Large intestine (tissue), 3 donors: ENCODE results near the gene VAPB. TPM values are rescaled to one million over a fixed set of nuclear protein-coding genes. Genes with fewer than 3 reads are reported as not detected.
"Not testable (repeated sequence)": the region's sequence is repeated elsewhere in the genome, so short reads cannot be mapped to it uniquely, and the experiment has no call there.

Experiments
- DNase-seq, 2 donors: peaks; one replicate each; pipeline versions ENCODE4 v3.0.0 to v3.0.0-alpha.2; 2013
- H3K27ac ChIP-seq: one replicate; pipeline ENCODE4 v1.5.1; 2013; ENCODE audit warnings: low read length
- H3K27me3 ChIP-seq: 2 replicates; pipeline ENCODE4 v1.6.1; 2013; ENCODE audit warnings: low read length; ENCODE audit not compliant: control insufficient read depth, insufficient read depth
- H3K36me3 ChIP-seq: 2 replicates; pipeline ENCODE4 v1.6.1; 2013; ENCODE audit warnings: low read length; ENCODE audit not compliant: control insufficient read depth, insufficient read depth
- H3K4me1 ChIP-seq: one replicate; pipeline ENCODE4 v1.6.1; 2013; ENCODE audit warnings: low read length; ENCODE audit not compliant: control insufficient read depth, insufficient read depth
- H3K4me3 ChIP-seq: one replicate; pipeline ENCODE4 v1.5.1; 2013; ENCODE audit warnings: low read length
- H3K9me3 ChIP-seq: one replicate; pipeline ENCODE4 v1.6.1; 2013; ENCODE audit warnings: mild to moderate bottlenecking, low read depth, low read length, moderate library complexity; ENCODE audit not compliant: control insufficient read depth
- WGBS: methylation state at CpG from one replicate; pipeline ENCODE4 v1.1.5; 2013; ENCODE audit warnings: low lambda C conversion rate; ENCODE audit not compliant: insufficient coverage; 5-methylcytosine and 5-hydroxymethylcytosine counted together
- polyA plus RNA-seq: library from polyadenylated mRNA; unstranded; fragments of 120-200 nt; gene quantifications from one replicate; pipeline ENCODE4 v1.2.1, GENCODE V29; 2013

The VAPB gene
- polyA plus RNA-seq, 1 donor, result 39.2 TPM

DNA sequence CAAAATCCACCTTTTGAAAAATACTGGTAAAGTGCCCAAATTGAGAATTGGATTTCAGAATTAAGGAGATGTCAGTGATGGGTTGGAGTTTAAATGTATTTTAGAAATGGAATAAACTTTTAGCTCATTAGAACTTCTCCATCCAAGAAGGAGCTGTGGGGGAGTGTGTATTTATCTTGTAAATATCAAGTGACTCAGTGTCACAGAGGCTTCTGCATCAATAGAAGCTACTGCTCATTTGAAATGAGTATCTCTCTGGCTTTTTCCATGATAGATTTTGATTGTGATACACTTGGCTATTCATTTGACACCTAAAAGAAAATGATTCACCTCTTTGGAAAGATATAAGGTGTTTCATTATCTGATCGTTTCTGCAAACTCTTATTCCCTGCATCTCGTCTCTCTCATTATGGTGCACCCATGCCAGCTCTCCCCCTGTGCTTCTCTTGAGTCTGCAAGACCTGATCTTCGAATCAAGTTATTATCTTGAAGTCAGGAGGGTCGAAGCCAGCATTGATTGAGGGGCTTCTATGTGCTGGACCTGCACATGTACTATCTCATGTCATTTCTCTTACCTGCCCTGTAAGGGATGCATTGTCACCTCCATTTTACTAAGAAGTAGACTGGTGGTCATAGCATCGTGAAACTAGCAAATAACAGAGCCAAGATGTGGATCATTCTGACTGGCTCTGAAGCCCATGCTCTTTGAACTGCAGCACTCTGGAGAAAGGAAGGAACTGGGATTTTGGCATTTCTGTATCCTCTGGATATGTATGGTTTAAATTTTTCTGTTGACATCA is 30.1 kb downstream of the VAPB start:
- DNase-seq, result no peak
- H3K27ac ChIP-seq, result no peak overlapping the region
- H3K9me3 ChIP-seq, result peaks cover 8% of the 10 kb centered on the region
- WGBS, result no CpG with 5 or more reads among the region's 5 CpGs
- peaks cover 6% of the 10 kb centered on the region for H3K4me1 ChIP-seq
- H3K36me3 ChIP-seq, result peaks cover 27% of the 10 kb centered on the region
- no peaks in the 10 kb centered on the region for H3K27me3 ChIP-seq
- no peak overlapping the region for H3K4me3 ChIP-seq

DNA sequence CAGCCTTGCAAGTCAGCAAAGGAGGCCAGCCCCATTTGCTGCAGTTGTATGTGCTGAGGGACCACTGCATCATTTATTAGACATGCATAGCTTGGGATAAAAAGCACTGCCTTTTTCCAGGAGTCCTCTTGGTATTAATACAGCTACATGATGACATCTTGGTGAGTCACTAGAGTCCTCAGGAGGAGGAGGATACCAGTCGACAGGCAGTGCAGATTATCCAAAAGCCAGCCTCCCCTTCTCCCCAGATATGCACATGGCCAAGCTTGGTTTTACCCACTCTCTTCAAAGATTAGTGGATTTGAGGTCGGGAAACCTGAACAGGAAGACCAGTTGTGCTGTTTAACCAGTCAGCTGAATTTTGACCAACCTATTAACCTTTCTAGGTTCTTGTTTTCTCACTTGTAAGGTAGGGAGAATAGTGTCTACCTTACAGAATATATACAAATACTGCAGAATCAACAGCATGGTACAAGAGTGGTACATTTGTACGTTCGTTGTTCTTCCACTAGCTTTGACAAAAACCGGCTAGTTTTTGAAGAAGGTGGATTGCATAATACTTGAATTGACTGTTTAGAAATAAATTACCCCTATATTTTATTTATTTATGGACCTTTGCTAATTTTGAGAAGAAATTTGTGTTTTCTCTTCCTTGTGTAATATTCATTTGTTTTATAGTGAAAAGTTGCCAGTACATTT is 31.9 kb downstream of the VAPB start:
- H3K9me3 ChIP-seq, result no peaks in the 10 kb centered on the region
- H3K4me1 ChIP-seq, result peaks cover 7% of the 10 kb centered on the region
- H3K27ac ChIP-seq, result no peak overlapping the region
- H3K36me3 ChIP-seq, result peaks cover 27% of the 10 kb centered on the region
- no peak for DNase-seq
- 60% methylated on average over 1 of the region's 5 CpGs for WGBS
- no peak overlapping the region for H3K4me3 ChIP-seq
- H3K27me3 ChIP-seq, result no peaks in the 10 kb centered on the region

DNA sequence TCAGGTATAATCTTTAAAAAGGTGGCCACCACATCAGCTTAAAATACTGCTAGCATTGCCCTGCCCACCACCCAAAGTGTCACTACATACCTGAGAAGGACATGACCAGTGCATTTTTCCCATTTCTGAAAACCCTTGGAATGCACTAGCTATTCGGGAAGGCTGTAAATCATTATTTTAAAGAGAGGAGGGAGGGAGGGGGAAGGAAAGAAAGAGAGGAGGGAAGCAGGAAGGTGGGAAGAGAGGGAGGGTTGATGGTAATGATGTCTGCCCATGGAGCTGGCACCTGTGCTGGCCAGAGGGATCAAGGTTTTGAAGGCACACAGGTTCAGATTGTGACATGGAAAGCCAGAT is 32.4 kb downstream of the VAPB start:
- no peaks in the 10 kb centered on the region for H3K9me3 ChIP-seq
- no peak overlapping the region for H3K27ac ChIP-seq
- H3K4me1 ChIP-seq, result peaks cover 7% of the 10 kb centered on the region
- no peak for DNase-seq
- 40% methylated on average over 1 of the region's 1 CpG for WGBS
- H3K36me3 ChIP-seq, result peaks cover 27% of the 10 kb centered on the region
- H3K27me3 ChIP-seq, result no peaks in the 10 kb centered on the region
- no peak overlapping the region for H3K4me3 ChIP-seq

DNA sequence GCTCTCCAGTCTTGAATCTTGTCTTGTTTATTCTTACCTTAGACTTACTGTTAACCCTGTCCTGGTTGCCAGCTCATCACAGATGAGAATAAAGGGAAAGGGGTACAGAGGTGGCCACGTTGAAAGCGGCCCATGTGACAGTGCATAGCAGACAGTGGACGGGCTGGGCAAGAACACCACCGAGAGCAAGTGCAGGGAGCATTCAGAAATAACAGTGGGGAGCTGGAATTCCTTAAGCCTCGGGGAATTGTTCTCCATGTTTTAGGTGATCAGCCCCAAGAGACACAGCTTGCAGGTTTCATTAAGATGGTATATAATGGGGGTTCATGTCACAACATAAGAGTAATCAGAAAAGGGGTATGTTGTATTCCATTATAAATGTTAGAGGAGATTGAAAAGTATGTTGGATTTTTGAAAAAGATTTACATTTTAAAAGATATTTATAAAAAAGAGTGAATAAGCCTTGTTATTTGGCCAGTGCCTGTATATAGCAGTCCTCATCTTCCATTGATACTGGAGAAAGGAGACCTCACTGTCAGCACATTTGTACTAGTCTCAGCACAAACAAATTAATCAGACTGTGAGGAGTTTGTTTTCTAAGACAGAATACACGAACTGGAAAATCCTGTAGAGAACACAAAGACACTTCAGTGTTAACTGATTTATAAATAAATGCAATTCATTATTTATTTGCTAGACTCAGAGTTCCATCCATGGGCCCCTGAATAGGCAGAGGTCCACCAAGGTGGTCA is 35.4 kb downstream of the VAPB start:
- Histone ChIP-seq H3K27me3 (no peaks in the 10 kb centered on the region), H3K4me3 (no peak overlapping the region), H3K27ac (no peak overlapping the region), H3K4me1 (peaks cover 4% of the 10 kb centered on the region), H3K36me3 (peaks cover 17% of the 10 kb centered on the region), H3K9me3 (no peaks in the 10 kb centered on the region)
- WGBS, result 28% methylated on average over 3 of the region's 6 CpGs
- no peak for DNase-seq

DNA sequence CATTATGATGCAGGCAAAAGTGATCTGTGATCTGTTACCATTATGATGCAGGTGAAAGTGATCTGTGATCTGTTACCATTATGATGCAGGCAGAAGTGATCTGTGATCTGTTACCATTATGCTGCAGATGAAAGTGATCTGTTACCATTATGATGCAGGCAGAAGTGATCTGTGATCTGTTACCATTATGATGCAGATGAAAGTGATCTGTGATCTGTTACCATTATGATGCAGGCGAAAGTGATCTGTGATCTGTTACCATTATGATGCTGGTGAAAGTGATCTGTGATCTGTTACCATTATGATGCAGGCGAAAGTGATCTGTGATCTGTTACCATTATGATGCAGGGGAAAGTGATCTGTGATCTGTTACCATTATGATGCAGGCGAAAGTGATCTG is 38.5 kb downstream of the VAPB start:
- no CpG with 5 or more reads among the region's 3 CpGs for WGBS
- H3K9me3 ChIP-seq, DNase-seq, H3K27ac ChIP-seq, H3K4me3 ChIP-seq, H3K27me3 ChIP-seq, H3K36me3 ChIP-seq: not testable (repeated sequence)
- peaks cover 10% of the 10 kb centered on the region for H3K4me1 ChIP-seq

DNA sequence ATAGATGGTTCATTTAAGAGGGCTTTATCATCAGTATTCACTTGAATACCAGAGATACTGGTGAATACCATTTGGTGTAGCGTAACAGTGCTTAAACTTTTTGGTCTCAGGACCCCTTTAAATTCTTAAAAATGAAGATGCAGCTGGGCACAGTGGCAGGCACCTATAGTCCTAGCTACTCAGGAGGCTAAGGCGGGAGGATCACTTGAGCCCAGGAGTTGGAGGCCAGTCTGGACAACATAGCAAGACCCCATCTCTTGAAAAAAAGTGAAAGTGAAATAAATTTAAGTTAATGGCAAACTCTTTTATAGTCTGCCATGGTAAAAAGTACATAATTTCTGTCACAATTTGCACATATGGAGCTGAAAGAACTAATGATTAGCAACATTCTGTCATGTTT is 39.3 kb downstream of the VAPB start:
- H3K36me3 ChIP-seq, result no peaks in the 10 kb centered on the region
- H3K27ac ChIP-seq, result no peak overlapping the region
- H3K27me3 ChIP-seq, result no peaks in the 10 kb centered on the region
- DNase-seq, result no peak
- H3K4me1 ChIP-seq, result peaks cover 10% of the 10 kb centered on the region
- no peaks in the 10 kb centered on the region for H3K9me3 ChIP-seq
- no CpG with 5 or more reads among the region's 2 CpGs for WGBS
- H3K4me3 ChIP-seq, result no peak overlapping the region

DNA sequence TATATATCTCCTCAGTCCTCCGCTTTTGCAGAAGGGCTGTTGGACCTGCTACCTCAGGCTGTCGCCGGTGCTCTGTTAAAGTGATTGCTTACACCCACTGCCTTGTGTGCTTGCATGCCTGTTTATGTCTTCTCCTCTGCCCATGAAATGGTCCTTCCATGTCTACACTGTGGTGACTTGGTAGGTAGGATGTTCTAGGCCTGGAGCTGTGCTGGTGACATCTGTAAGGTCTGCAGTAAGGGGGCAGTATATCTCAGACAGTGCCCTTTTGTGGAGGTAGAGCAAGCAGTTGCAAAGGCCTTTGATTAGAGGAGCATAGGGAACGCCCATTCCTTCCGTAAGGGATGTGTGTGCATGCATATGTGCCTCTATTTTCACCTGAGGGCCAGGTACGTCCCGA is 40.3 kb downstream of the VAPB start:
- DNase-seq, result no peak
- peaks cover 9% of the 10 kb centered on the region for H3K4me1 ChIP-seq
- no peaks in the 10 kb centered on the region for H3K9me3 ChIP-seq
- H3K36me3 ChIP-seq, result no peaks in the 10 kb centered on the region
- WGBS, result 100% methylated on average over 2 of the region's 7 CpGs
- no peak overlapping the region for H3K4me3 ChIP-seq
- no peaks in the 10 kb centered on the region for H3K27me3 ChIP-seq
- H3K27ac ChIP-seq, result no peak overlapping the region

DNA sequence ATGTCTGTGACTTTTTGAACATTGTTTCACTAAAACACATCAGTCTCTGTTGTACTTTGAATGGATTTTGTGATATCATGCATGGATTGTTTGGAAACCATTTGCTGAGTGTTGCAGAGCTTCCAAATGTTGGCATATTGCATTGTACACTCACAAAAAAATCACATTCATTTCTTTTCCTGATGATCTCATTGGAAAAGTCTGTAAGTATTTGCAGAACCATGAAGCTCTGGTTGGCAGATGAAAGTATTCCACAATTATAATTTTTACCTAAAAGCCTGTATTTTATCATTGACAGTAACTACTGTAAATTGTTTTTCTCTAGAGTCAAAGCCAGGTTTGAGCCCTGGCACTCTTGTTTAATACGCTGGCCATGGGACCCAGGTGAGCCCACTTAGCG is 42.1 kb downstream of the VAPB start:
- no peak overlapping the region for H3K4me3 ChIP-seq
- H3K36me3 ChIP-seq, result peaks cover 4% of the 10 kb centered on the region
- no peak for DNase-seq
- H3K4me1 ChIP-seq, result peaks cover 11% of the 10 kb centered on the region
- no peaks in the 10 kb centered on the region for H3K27me3 ChIP-seq
- H3K9me3 ChIP-seq, result no peaks in the 10 kb centered on the region
- no peak overlapping the region for H3K27ac ChIP-seq
- WGBS, result 100% methylated on average over 2 of the region's 2 CpGs

DNA sequence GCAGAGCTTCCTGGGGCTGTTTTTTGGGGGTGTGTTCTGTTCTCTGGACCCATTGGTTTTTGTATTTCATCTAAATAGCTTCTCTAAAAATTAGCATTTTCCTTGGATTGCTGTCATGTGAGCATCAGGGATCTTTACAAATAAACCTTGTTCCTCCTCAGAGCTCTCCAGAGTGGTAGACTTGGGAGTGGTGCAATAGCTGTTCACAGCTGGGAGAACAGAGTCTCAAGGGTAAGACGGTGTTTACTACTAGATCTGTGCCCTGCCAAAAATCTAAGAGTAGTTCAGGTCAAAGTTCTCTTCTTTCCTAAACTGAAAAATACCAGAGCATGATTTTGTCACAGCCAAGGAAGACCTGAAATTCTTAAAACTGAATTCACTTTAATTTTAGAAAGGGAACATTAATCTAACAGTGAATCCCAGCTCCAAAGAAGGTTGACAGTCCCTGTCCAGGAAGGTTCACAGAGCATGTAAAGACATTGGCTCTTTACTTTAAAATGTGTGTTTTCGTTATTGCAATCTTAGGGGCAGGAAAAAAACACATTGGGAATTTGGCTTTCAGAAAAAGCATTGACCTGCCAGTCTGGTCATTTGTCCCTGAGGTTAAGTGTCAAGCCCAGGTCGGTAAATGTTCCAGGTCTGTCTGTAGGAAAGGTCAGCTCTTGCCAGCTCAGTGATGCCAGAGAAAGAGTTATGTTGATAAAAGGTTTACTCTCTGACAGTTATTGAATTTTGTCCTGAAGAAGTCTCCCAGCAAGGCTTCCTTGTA is 43.3 kb downstream of the VAPB start:
- peaks cover 11% of the 10 kb centered on the region for H3K4me1 ChIP-seq
- no peak overlapping the region for H3K27ac ChIP-seq
- no peaks in the 10 kb centered on the region for H3K9me3 ChIP-seq
- DNase-seq, result no peak
- WGBS, result no CpG with 5 or more reads among the region's 3 CpGs
- no peaks in the 10 kb centered on the region for H3K27me3 ChIP-seq
- H3K4me3 ChIP-seq, result no peak overlapping the region
- peaks cover 4% of the 10 kb centered on the region for H3K36me3 ChIP-seq

DNA sequence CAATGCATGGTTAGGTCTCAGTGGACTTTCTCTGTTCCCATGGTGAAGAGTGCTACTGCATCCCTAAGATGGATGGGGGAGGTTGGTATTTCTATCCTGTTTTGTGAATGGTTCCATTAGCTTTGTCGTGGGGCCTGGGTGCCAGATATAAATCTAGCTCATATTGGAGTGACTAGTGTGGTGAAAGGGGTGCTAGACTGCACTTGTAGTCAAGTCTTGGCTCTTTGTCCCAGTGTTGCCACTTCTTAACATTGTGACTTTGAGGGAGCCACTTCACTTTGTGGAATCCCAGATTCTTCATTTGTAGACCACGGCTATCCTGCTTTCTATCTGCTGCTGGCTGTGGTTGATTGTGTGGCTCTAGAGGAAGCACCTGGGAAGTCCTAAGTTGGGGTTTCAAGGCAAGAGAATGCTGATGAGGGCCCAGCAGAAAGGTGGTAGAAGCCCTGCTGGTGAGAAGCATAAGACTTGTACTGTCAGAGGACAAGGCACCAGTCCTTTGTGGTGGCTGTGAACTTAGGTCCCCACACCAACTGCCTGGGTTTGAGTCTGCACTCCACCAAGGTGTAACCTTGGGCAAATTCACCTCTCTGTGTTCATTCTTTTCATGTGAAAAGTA is 44.1 kb downstream of the VAPB start:
- no peak for DNase-seq
- Histone ChIP-seq H3K27me3 (no peaks in the 10 kb centered on the region), H3K27ac (no peak overlapping the region), H3K4me3 (no peak overlapping the region), H3K36me3 (peaks cover 4% of the 10 kb centered on the region), H3K9me3 (no peaks in the 10 kb centered on the region), H3K4me1 (peaks cover 16% of the 10 kb centered on the region)
- no CpG with 5 or more reads among the region's 2 CpGs for WGBS
